Measurements from ENCODE around the gene TTC21B.

Gene TTC21B

GRCh38 chr2:165893556-165893955 is 60.0 kb downstream of the TTC21B start:
- H2AFZ ChIP-seq (ENCODE audit: low read depth, low read length) = no peak overlapping the region
- no peak for DNase-seq
- H3K36me3 ChIP-seq (ENCODE audit: insufficient read depth, low read length) = peaks cover 69% of the 10 kb centered on the region
- H3K27ac ChIP-seq (ENCODE audit: low read length) = no peak overlapping the region
- no peak overlapping the region for H3K4me2 ChIP-seq (ENCODE audit: insufficient read depth, low read length)
- TF ChIP-seq EZH2 (IDR thresholded peaks at IDR 0.05; ENCODE audit: borderline replicate concordance, low read depth, low read length, severe bottlenecking) = no peak
- no peak for TF ChIP-seq CTCF (IDR thresholded peaks at IDR 0.05; ENCODE audit: borderline replicate concordance, extremely low read depth, low read length, poor library complexity, severe bottlenecking)
- no peaks in the 10 kb centered on the region for H3K27me3 ChIP-seq (ENCODE audit: insufficient read depth, low read length, poor library complexity)
- H3K4me1 ChIP-seq (ENCODE audit: insufficient read depth, low read length) = no peaks in the 10 kb centered on the region
- no peak overlapping the region for H3K4me3 ChIP-seq (ENCODE audit: low read depth in 1 of 2, low read length in 2 of 2)
- H3K9ac ChIP-seq (ENCODE audit: low read depth, low read length) = no peak overlapping the region
- ATAC-seq (ENCODE audit: insufficient read depth, low read depth) = no peak
- H3K79me2 ChIP-seq (ENCODE audit: insufficient read depth, low read length) = no peaks in the 10 kb centered on the region
- H4K20me1 ChIP-seq (ENCODE audit: insufficient read depth, low read length) = no peaks in the 10 kb centered on the region
- no peaks in the 10 kb centered on the region for H3K9me3 ChIP-seq (ENCODE audit: insufficient read depth, low read length, severe bottlenecking)

- Histone ChIP-seq H3K9me3 (ENCODE audit: insufficient read depth, low read length, severe bottlenecking) (no peaks in the 10 kb centered on the region), H3K36me3 (ENCODE audit: insufficient read depth, low read length) (peaks cover 59% of the 10 kb centered on the region), H3K4me2 (ENCODE audit: insufficient read depth, low read length) (no peak overlapping the region), H3K79me2 (ENCODE audit: insufficient read depth, low read length) (no peaks in the 10 kb centered on the region), H3K4me3 (ENCODE audit: low read depth in 1 of 2, low read length in 2 of 2) (no peak overlapping the region), H3K9ac (ENCODE audit: low read depth, low read length) (no peak overlapping the region), H4K20me1 (ENCODE audit: insufficient read depth, low read length) (no peaks in the 10 kb centered on the region), H3K4me1 (ENCODE audit: insufficient read depth, low read length) (no peaks in the 10 kb centered on the region), H3K27ac (ENCODE audit: low read length) (no peak overlapping the region), H2AFZ (ENCODE audit: low read depth, low read length) (no peak overlapping the region), H3K27me3 (ENCODE audit: insufficient read depth, low read length, poor library complexity) (no peaks in the 10 kb centered on the region)
- no peak for DNase-seq
- ATAC-seq (ENCODE audit: insufficient read depth, low read depth) = no peak
- TF ChIP-seq CTCF (IDR thresholded peaks at IDR 0.05; ENCODE audit: borderline replicate concordance, extremely low read depth, low read length, poor library complexity, severe bottlenecking) (no peak), EZH2 (IDR thresholded peaks at IDR 0.05; ENCODE audit: borderline replicate concordance, low read depth, low read length, severe bottlenecking) (no peak)
These were observed 61.0 kb downstream of the TTC21B start for GRCh38 chr2:165892526-165892925.

GRCh38 chr2:165891943-165892342 is 61.6 kb downstream of the TTC21B start:
- DNase-seq (no peak), ATAC-seq (ENCODE audit: insufficient read depth, low read depth) (no peak)
- no peak overlapping the region for H3K4me3 ChIP-seq (ENCODE audit: low read depth in 1 of 2, low read length in 2 of 2)
- no peaks in the 10 kb centered on the region for H3K27me3 ChIP-seq (ENCODE audit: insufficient read depth, low read length, poor library complexity)
- TF ChIP-seq CTCF (IDR thresholded peaks at IDR 0.05; ENCODE audit: borderline replicate concordance, extremely low read depth, low read length, poor library complexity, severe bottlenecking) (no peak), EZH2 (IDR thresholded peaks at IDR 0.05; ENCODE audit: borderline replicate concordance, low read depth, low read length, severe bottlenecking) (no peak)
- H3K79me2 ChIP-seq (ENCODE audit: insufficient read depth, low read length) = no peaks in the 10 kb centered on the region
- no peaks in the 10 kb centered on the region for H3K4me1 ChIP-seq (ENCODE audit: insufficient read depth, low read length)
- no peaks in the 10 kb centered on the region for H4K20me1 ChIP-seq (ENCODE audit: insufficient read depth, low read length)
- no peak overlapping the region for H3K27ac ChIP-seq (ENCODE audit: low read length)
- no peak overlapping the region for H3K9ac ChIP-seq (ENCODE audit: low read depth, low read length)
- peaks cover 58% of the 10 kb centered on the region for H3K36me3 ChIP-seq (ENCODE audit: insufficient read depth, low read length)
- H2AFZ ChIP-seq (ENCODE audit: low read depth, low read length) = no peak overlapping the region
- no peak overlapping the region for H3K4me2 ChIP-seq (ENCODE audit: insufficient read depth, low read length)
- no peaks in the 10 kb centered on the region for H3K9me3 ChIP-seq (ENCODE audit: insufficient read depth, low read length, severe bottlenecking)

- no peaks in the 10 kb centered on the region for H3K79me2 ChIP-seq (ENCODE audit: insufficient read depth, low read length)
- no peak overlapping the region for H3K9ac ChIP-seq (ENCODE audit: low read depth, low read length)
- no peak for DNase-seq
- H3K27ac ChIP-seq (ENCODE audit: low read length) = no peak overlapping the region
- no peak overlapping the region for H3K4me2 ChIP-seq (ENCODE audit: insufficient read depth, low read length)
- no peak for ATAC-seq (ENCODE audit: insufficient read depth, low read depth)
- no peak for TF ChIP-seq CTCF (IDR thresholded peaks at IDR 0.05; ENCODE audit: borderline replicate concordance, extremely low read depth, low read length, poor library complexity, severe bottlenecking)
- no peak for TF ChIP-seq EZH2 (IDR thresholded peaks at IDR 0.05; ENCODE audit: borderline replicate concordance, low read depth, low read length, severe bottlenecking)
- no peak overlapping the region for H2AFZ ChIP-seq (ENCODE audit: low read depth, low read length)
- H4K20me1 ChIP-seq (ENCODE audit: insufficient read depth, low read length) = no peaks in the 10 kb centered on the region
- no peaks in the 10 kb centered on the region for H3K9me3 ChIP-seq (ENCODE audit: insufficient read depth, low read length, severe bottlenecking)
- no peaks in the 10 kb centered on the region for H3K27me3 ChIP-seq (ENCODE audit: insufficient read depth, low read length, poor library complexity)
- H3K4me3 ChIP-seq (ENCODE audit: low read depth in 1 of 2, low read length in 2 of 2) = no peak overlapping the region
- H3K36me3 ChIP-seq (ENCODE audit: insufficient read depth, low read length) = peaks cover 57% of the 10 kb centered on the region
- no peaks in the 10 kb centered on the region for H3K4me1 ChIP-seq (ENCODE audit: insufficient read depth, low read length)
These were observed 62.2 kb downstream of the TTC21B start for GRCh38 chr2:165891345-165891744.
